ENCODE measurements around the gene FXYD7. TPM values are rescaled to one million over a fixed set of nuclear protein-coding genes. Genes with fewer than 3 reads are reported as not detected.

The FXYD7 gene
- total RNA-seq, 1 experiment from 2014 or later = 0.71 TPM

DNA sequence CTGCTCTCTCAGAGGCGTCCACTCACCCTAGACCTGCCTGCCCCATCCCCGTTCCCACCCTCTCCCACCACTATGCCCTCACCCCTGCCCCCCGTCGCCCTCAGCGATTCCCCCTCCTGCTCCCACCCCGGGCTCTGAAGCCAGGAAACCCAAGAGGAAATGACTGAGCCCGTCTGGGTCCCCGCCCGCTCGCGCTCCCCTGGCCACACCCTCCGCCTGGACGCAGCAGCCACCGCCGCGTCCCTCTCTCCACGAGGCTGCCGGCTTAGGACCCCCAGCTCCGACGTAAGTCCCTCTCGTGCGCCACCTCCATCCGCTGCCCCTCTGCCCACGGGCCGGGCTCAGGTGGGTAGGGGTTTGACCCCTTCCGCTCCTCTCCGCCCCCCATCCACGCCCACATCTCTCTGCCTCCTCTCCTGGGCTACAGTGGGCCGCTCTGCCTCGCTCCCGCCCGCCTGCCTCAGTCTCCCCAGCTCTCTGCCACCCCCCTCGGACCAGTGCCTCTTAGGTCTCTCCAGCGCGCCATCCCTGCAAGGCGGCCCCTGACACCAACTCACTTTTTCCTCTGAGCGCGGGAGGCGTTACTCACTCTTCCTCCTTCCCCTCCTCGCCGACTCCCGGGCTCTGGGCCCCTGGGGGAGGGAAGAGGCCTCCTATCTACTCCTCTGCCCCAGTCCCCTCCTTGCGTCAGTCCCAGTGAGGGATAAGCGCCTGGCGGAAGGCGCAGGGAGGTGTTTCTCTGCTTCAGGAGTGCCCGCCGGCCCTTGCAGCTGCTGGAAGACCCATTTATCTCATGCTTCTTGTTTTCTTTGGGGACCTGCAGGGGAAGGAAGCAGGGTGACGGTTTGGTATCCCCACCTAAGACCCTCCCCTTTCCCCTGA is 11.7 kb downstream of the FXYD7 start, which contains the start of gene FXYD5 (continued):
- TF ChIP-seq, protein P1, sequence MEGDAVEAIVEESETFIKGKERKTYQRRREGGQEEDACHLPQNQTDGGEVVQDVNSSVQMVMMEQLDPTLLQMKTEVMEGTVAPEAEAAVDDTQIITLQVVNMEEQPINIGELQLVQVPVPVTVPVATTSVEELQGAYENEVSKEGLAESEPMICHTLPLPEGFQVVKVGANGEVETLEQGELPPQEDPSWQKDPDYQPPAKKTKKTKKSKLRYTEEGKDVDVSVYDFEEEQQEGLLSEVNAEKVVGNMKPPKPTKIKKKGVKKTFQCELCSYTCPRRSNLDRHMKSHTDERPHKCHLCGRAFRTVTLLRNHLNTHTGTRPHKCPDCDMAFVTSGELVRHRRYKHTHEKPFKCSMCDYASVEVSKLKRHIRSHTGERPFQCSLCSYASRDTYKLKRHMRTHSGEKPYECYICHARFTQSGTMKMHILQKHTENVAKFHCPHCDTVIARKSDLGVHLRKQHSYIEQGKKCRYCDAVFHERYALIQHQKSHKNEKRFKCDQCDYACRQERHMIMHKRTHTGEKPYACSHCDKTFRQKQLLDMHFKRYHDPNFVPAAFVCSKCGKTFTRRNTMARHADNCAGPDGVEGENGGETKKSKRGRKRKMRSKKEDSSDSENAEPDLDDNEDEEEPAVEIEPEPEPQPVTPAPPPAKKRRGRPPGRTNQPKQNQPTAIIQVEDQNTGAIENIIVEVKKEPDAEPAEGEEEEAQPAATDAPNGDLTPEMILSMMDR (IDR thresholded peaks at IDR 0.05 in 2 of 3, conservative IDR thresholded peaks at IDR 0.05 in 1 of 3; ENCODE audit: borderline replicate concordance in 1 of 3, insufficient read depth in 1 of 3, low read depth in 2 of 3, low read length in 2 of 3) = no peak
- TF ChIP-seq CBX3 (IDR thresholded peaks at IDR 0.05; ENCODE audit: low read depth) = no peak
- TF ChIP-seq SRF (IDR thresholded peaks at IDR 0.05; ENCODE audit: low read depth) = no peak

DNA sequence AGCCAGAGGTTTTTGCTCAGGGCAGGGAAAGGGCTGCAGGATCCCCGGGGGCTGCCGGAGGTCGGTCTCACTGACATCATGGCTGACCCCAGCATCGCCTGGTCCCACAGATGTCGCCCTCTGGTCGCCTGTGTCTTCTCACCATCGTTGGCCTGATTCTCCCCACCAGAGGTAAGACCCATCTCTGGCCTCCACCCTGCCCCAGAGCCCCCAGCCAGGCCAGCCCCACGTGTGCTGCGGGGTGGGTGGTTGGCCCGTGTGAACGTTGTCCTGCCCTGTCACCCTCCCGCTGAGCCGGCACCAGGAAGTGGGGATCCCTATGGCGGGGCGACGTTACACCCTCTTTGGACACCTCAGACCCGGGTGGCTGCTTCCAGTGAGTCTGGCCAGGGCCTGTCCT is 12.4 kb downstream of the FXYD7 start:
- Histone ChIP-seq H3K9ac (ENCODE audit: low read length) (peak overlapping the region; percentile 93), H3K79me2 (ENCODE audit: insufficient read depth, low read length) (peaks cover 30% of the 10 kb centered on the region; the same call in 1 of the 2 replicates), H3K4me3 (replicated peaks in 1 of 2; ENCODE audit: low read depth in 1 of 2, low read length in 2 of 2) (peak overlapping the region; percentile 75 to 95), H3K9me3 (ENCODE audit: control insufficient read depth in 1 of 2, insufficient read depth in 1 of 2, low read depth in 1 of 2, low read length in 2 of 2) (no peaks in the 10 kb centered on the region), H3K27ac (ENCODE audit: low read depth, low read length) (peak overlapping the region; percentile 87), H4K20me1 (ENCODE audit: insufficient read depth) (no peaks in the 10 kb centered on the region), H2AFZ (ENCODE audit: low read depth, low read length, poor library complexity, severe bottlenecking) (no peak overlapping the region), H3K27me3 (ENCODE audit: insufficient read depth, low read length) (no peaks in the 10 kb centered on the region), H3K36me3 (ENCODE audit: control insufficient read depth in 1 of 2, insufficient read depth in 2 of 2, low read length in 2 of 2) (peaks cover 6 to 34% of the 10 kb centered on the region in 2 experiments; a peak in 3 of 4 replicates), H3K4me1 (ENCODE audit: control insufficient read depth in 1 of 2, insufficient read depth in 2 of 2, low read length in 2 of 2) (peaks cover 8 to 42% of the 10 kb centered on the region in 2 experiments), H3K4me2 (ENCODE audit: low read length) (peak overlapping the region; percentile 98), H3K9me2 (ENCODE audit: insufficient read depth) (no peaks in the 10 kb centered on the region)
- CTCF ChIA-PET = no interaction called here
- ATAC-seq (peak; percentile 9), DNase-seq (ENCODE audit: low read depth, low spot score) (no peak)
- no TSS peak for BruUV-seq (replicated peaks)
- intact Hi-C loops (cut with micrococcal nuclease) = no loop called here
- RAD21 ChIA-PET (ENCODE audit: low non-redundant PET in 1 of 2, low total read pairs in 2 of 2, uncharacterized antibody in 2 of 2, unreplicated experiment in 2 of 2) = no interaction called here
- POLR2A ChIA-PET = no interaction called here
- TF ChIP-seq, protein P2, sequence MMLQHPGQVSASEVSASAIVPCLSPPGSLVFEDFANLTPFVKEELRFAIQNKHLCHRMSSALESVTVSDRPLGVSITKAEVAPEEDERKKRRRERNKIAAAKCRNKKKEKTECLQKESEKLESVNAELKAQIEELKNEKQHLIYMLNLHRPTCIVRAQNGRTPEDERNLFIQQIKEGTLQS (IDR thresholded peaks at IDR 0.05) = no peak
- TF ChIP-seq SP1 (IDR thresholded peaks at IDR 0.05; ENCODE audit: low read depth) (no peak), RAD21 (IDR thresholded peaks at IDR 0.05; ENCODE audit: low read depth) (no peak), ZFX (IDR thresholded peaks at IDR 0.05) (no peak), ELF1 (IDR thresholded peaks at IDR 0.05; ENCODE audit: borderline replicate concordance, low read depth) (no peak; the same call in 1 of the 2 replicates), YY1 (IDR thresholded peaks at IDR 0.05; ENCODE audit: extremely low read depth, insufficient replicate concordance, low read depth, low read length) (no peak), JUND (IDR thresholded peaks at IDR 0.05) (no peak), ZNF274 (IDR thresholded peaks at IDR 0.05; ENCODE audit: low read depth, low read length) (no peak), FOSL1 (IDR thresholded peaks at IDR 0.05; ENCODE audit: low read depth) (no peak), CBX3 (IDR thresholded peaks at IDR 0.05; ENCODE audit: low read depth) (no peak), CEBPB (IDR thresholded peaks at IDR 0.05; ENCODE audit: low read depth) (no peak)
- TF ChIP-seq, protein P1 (IDR thresholded peaks at IDR 0.05 in 2 of 3, conservative IDR thresholded peaks at IDR 0.05 in 1 of 3; ENCODE audit: borderline replicate concordance in 1 of 3, insufficient read depth in 1 of 3, low read depth in 2 of 3, low read length in 2 of 3) = no peak
- TF ChIP-seq, protein P3, sequence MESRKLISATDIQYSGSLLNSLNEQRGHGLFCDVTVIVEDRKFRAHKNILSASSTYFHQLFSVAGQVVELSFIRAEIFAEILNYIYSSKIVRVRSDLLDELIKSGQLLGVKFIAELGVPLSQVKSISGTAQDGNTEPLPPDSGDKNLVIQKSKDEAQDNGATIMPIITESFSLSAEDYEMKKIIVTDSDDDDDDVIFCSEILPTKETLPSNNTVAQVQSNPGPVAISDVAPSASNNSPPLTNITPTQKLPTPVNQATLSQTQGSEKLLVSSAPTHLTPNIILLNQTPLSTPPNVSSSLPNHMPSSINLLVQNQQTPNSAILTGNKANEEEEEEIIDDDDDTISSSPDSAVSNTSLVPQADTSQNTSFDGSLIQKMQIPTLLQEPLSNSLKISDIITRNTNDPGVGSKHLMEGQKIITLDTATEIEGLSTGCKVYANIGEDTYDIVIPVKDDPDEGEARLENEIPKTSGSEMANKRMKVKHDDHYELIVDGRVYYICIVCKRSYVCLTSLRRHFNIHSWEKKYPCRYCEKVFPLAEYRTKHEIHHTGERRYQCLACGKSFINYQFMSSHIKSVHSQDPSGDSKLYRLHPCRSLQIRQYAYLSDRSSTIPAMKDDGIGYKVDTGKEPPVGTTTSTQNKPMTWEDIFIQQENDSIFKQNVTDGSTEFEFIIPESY (IDR thresholded peaks at IDR 0.05; ENCODE audit: extremely low read depth, insufficient replicate concordance, low read length) = no peak

Data from HCT116 (cell line).